HEK293 (cell line): ENCODE data around the gene PTK7.
A peak's percentile ranks its signal among the peaks of the same experiment; 100 is the strongest.

Experiments used
- BCL6B ChIP-seq: fragments of 450-650 bp; formaldehyde crosslinking; IDR thresholded peaks from 2 replicates; pipeline ENCODE4 v1.5.1; 2017; ENCODE audit warnings: missing biosample characterization, missing genetic modification characterization
- MZF1 ChIP-seq: fragments of 450-650 bp; formaldehyde crosslinking; IDR thresholded peaks from 2 replicates; pipeline ENCODE4 v1.5.1; 2017; ENCODE audit warnings: missing biosample characterization, missing genetic modification characterization, borderline replicate concordance
- SP2 ChIP-seq: fragments of 450-650 bp; formaldehyde crosslinking; IDR thresholded peaks from 2 replicates; pipeline ENCODE4 v1.5.1; 2016; ENCODE audit warnings: missing biosample characterization, missing genetic modification characterization
- ZNF112 ChIP-seq: fragments of 450-650 bp; formaldehyde crosslinking; IDR thresholded peaks from 2 replicates; pipeline ENCODE4 v1.5.0; 2017; ENCODE audit warnings: missing biosample characterization, missing genetic modification characterization
- ZNF133 ChIP-seq: fragments of 450-650 bp; formaldehyde crosslinking; IDR thresholded peaks from 2 replicates; pipeline ENCODE4 v1.5.1; 2016; ENCODE audit warnings: missing biosample characterization, missing genetic modification characterization
- ZNF169 ChIP-seq: fragments of 450-650 bp; formaldehyde crosslinking; IDR thresholded peaks from 2 replicates; pipeline ENCODE4 v1.5.1; 2016; ENCODE audit warnings: missing biosample characterization, missing genetic modification characterization
- ZNF211 ChIP-seq: fragments of 450-650 bp; formaldehyde crosslinking; IDR thresholded peaks from 2 replicates; pipeline ENCODE4 v1.5.1; 2016; ENCODE audit warnings: low read depth, missing biosample characterization, missing genetic modification characterization
- ZNF221 ChIP-seq: fragments of 450-650 bp; formaldehyde crosslinking; IDR thresholded peaks from 2 replicates; pipeline ENCODE4 v1.5.1; 2017; ENCODE audit warnings: missing biosample characterization, missing genetic modification characterization, borderline replicate concordance
- ZNF23 ChIP-seq: fragments of 450-650 bp; formaldehyde crosslinking; IDR thresholded peaks from 2 replicates; pipeline ENCODE4 v1.5.1; 2016; ENCODE audit warnings: missing biosample characterization, missing genetic modification characterization, borderline replicate concordance
- ZNF24 ChIP-seq: fragments of 450-650 bp; formaldehyde crosslinking; IDR thresholded peaks from 2 replicates; pipeline ENCODE4 v1.5.1; 2016; ENCODE audit warnings: missing biosample characterization, missing genetic modification characterization
- ZNF311 ChIP-seq: fragments of 450-650 bp; formaldehyde crosslinking; IDR thresholded peaks from 2 replicates; pipeline ENCODE4 v1.5.1; 2017; ENCODE audit warnings: missing biosample characterization, missing genetic modification characterization, borderline replicate concordance
- ZNF362 ChIP-seq: fragments of 450-650 bp; formaldehyde crosslinking; IDR thresholded peaks from 2 replicates; pipeline ENCODE4 v1.5.1; 2016; ENCODE audit warnings: missing biosample characterization, missing genetic modification characterization
- ZNF391 ChIP-seq: fragments of 450-650 bp; formaldehyde crosslinking; IDR thresholded peaks from 2 replicates; pipeline ENCODE4 v1.5.1; 2016; ENCODE audit warnings: low read depth, missing biosample characterization, missing genetic modification characterization, borderline replicate concordance
- ZNF423 ChIP-seq: fragments of 450-650 bp; formaldehyde crosslinking; IDR thresholded peaks from 2 replicates; pipeline ENCODE4 v1.5.1; 2016; ENCODE audit warnings: missing biosample characterization, missing genetic modification characterization
- ZNF473 ChIP-seq: fragments of 450-650 bp; formaldehyde crosslinking; IDR thresholded peaks from 2 replicates; pipeline ENCODE4 v1.5.1; 2017; ENCODE audit warnings: missing biosample characterization, missing genetic modification characterization
- ZNF510 ChIP-seq: fragments of 450-650 bp; formaldehyde crosslinking; IDR thresholded peaks from 2 replicates; pipeline ENCODE4 v1.5.1; 2018; ENCODE audit warnings: mild to moderate bottlenecking, missing genetic modification characterization, missing biosample characterization; ENCODE audit not compliant: insufficient replicate concordance
- ZNF521 ChIP-seq: fragments of 450-650 bp; formaldehyde crosslinking; IDR thresholded peaks from 2 replicates; pipeline ENCODE4 v1.5.1; 2017; ENCODE audit warnings: missing biosample characterization, mild to moderate bottlenecking, missing genetic modification characterization
- ZNF558 ChIP-seq: fragments of 450-650 bp; formaldehyde crosslinking; IDR thresholded peaks from 2 replicates; pipeline ENCODE4 v1.5.1; 2016; ENCODE audit warnings: missing biosample characterization, missing genetic modification characterization
- ZNF623 ChIP-seq: fragments of 450-650 bp; formaldehyde crosslinking; IDR thresholded peaks from 2 replicates; pipeline ENCODE4 v1.5.1; 2016; ENCODE audit warnings: missing biosample characterization, missing genetic modification characterization
- ZNF660 ChIP-seq: fragments of 450-650 bp; IDR thresholded peaks from 2 replicates; pipeline ENCODE4 v1.5.1; 2018; ENCODE audit warnings: missing biosample characterization, mild to moderate bottlenecking, missing genetic modification characterization
- ZNF843 ChIP-seq: fragments of 450-650 bp; formaldehyde crosslinking; IDR thresholded peaks from 2 replicates; pipeline ENCODE4 v1.5.1; 2016; ENCODE audit warnings: missing biosample characterization, missing genetic modification characterization
- ZSCAN30 ChIP-seq: fragments of 450-650 bp; IDR thresholded peaks from 2 replicates; pipeline ENCODE4 v1.5.1; 2018; ENCODE audit warnings: missing biosample characterization, mild to moderate bottlenecking, missing genetic modification characterization, moderate library complexity
- ZSCAN4 ChIP-seq: fragments of 450-650 bp; formaldehyde crosslinking; IDR thresholded peaks from 2 replicates; pipeline ENCODE4 v1.5.1; 2017; ENCODE audit warnings: missing biosample characterization, missing genetic modification characterization
- ZXDB ChIP-seq: fragments of 450-650 bp; formaldehyde crosslinking; IDR thresholded peaks from 2 replicates; pipeline ENCODE4 v1.5.1; 2016; ENCODE audit warnings: missing biosample characterization, missing genetic modification characterization
- TF ChIP-seq, protein P1 (sequence below): fragments of 450-650 bp; formaldehyde crosslinking; IDR thresholded peaks from 2 replicates; pipeline ENCODE4 v1.5.1; 2016; ENCODE audit warnings: missing biosample characterization, missing genetic modification characterization, borderline replicate concordance
- TF ChIP-seq, protein P2 (sequence below): fragments of 450-650 bp; formaldehyde crosslinking; conservative IDR thresholded peaks from 2 replicates; pipeline ENCODE4 v1.5.1; 2016; ENCODE audit warnings: low read depth, missing biosample characterization, missing genetic modification characterization
- TF ChIP-seq, protein P3 (sequence below): fragments of 450-650 bp; formaldehyde crosslinking; IDR thresholded peaks from 2 replicates; pipeline ENCODE4 v1.5.1; 2017; ENCODE audit warnings: missing biosample characterization, missing genetic modification characterization
- TF ChIP-seq, protein P4 (sequence below): fragments of 450-650 bp; formaldehyde crosslinking; IDR thresholded peaks from 2 replicates; pipeline ENCODE4 v1.5.1; 2016; ENCODE audit warnings: missing biosample characterization, missing genetic modification characterization

PTK7 gene

GRCh38 chr6:43180985-43181384 lies 104.9 kb downstream of the PTK7 start (continued):
- TF ChIP-seq ZNF362 (tag by site-specific recombination) (no peak), ZNF843 (no peak), SP2 (peak; percentile 30; the same call in 1 of the 2 replicates), ZNF23 (no peak), ZNF112 (tag by site-specific recombination) (no peak), ZNF24 (tag by site-specific recombination) (no peak), ZNF473 (tag by site-specific recombination) (no peak), ZNF211 (no peak), ZNF221 (tag by site-specific recombination) (no peak), ZXDB (no peak), ZNF558 (tag by site-specific recombination) (no peak), ZNF133 (tag by site-specific recombination) (no peak), ZNF521 (tag by site-specific recombination) (no peak), BCL6B (tag by site-specific recombination) (no peak), ZNF423 (no peak), ZNF510 (tag by site-specific recombination) (no peak), ZSCAN30 (tag by site-specific recombination) (no peak), ZNF311 (tag by site-specific recombination) (no peak), ZNF623 (tag by site-specific recombination) (no peak), MZF1 (tag by site-specific recombination) (no peak), ZNF391 (tag by site-specific recombination) (0 out of 2 replicates have a peak, but pooled peaks have one; percentile 42), ZNF660 (tag by site-specific recombination) (no peak), ZNF169 (tag by site-specific recombination) (no peak), ZSCAN4 (tag by site-specific recombination) (peak; percentile 84)
- TF ChIP-seq, protein P1, sequence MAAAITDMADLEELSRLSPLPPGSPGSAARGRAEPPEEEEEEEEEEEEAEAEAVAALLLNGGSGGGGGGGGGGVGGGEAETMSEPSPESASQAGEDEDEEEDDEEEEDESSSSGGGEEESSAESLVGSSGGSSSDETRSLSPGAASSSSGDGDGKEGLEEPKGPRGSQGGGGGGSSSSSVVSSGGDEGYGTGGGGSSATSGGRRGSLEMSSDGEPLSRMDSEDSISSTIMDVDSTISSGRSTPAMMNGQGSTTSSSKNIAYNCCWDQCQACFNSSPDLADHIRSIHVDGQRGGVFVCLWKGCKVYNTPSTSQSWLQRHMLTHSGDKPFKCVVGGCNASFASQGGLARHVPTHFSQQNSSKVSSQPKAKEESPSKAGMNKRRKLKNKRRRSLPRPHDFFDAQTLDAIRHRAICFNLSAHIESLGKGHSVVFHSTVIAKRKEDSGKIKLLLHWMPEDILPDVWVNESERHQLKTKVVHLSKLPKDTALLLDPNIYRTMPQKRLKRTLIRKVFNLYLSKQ (tag by site-specific recombination), result no peak
- TF ChIP-seq, protein P2, sequence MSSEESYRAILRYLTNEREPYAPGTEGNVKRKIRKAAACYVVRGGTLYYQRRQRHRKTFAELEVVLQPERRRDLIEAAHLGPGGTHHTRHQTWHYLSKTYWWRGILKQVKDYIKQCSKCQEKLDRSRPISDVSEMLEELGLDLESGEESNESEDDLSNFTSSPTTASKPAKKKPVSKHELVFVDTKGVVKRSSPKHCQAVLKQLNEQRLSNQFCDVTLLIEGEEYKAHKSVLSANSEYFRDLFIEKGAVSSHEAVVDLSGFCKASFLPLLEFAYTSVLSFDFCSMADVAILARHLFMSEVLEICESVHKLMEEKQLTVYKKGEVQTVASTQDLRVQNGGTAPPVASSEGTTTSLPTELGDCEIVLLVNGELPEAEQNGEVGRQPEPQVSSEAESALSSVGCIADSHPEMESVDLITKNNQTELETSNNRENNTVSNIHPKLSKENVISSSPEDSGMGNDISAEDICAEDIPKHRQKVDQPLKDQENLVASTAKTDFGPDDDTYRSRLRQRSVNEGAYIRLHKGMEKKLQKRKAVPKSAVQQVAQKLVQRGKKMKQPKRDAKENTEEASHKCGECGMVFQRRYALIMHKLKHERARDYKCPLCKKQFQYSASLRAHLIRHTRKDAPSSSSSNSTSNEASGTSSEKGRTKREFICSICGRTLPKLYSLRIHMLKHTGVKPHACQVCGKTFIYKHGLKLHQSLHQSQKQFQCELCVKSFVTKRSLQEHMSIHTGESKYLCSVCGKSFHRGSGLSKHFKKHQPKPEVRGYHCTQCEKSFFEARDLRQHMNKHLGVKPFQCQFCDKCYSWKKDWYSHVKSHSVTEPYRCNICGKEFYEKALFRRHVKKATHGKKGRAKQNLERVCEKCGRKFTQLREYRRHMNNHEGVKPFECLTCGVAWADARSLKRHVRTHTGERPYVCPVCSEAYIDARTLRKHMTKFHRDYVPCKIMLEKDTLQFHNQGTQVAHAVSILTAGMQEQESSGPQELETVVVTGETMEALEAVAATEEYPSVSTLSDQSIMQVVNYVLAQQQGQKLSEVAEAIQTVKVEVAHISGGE, result no peak
- TF ChIP-seq, protein P3, sequence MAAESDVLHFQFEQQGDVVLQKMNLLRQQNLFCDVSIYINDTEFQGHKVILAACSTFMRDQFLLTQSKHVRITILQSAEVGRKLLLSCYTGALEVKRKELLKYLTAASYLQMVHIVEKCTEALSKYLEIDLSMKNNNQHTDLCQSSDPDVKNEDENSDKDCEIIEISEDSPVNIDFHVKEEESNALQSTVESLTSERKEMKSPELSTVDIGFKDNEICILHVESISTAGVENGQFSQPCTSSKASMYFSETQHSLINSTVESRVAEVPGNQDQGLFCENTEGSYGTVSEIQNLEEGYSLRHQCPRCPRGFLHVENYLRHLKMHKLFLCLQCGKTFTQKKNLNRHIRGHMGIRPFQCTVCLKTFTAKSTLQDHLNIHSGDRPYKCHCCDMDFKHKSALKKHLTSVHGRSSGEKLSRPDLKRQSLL (tag by site-specific recombination), result no peak
- TF ChIP-seq, protein P4, sequence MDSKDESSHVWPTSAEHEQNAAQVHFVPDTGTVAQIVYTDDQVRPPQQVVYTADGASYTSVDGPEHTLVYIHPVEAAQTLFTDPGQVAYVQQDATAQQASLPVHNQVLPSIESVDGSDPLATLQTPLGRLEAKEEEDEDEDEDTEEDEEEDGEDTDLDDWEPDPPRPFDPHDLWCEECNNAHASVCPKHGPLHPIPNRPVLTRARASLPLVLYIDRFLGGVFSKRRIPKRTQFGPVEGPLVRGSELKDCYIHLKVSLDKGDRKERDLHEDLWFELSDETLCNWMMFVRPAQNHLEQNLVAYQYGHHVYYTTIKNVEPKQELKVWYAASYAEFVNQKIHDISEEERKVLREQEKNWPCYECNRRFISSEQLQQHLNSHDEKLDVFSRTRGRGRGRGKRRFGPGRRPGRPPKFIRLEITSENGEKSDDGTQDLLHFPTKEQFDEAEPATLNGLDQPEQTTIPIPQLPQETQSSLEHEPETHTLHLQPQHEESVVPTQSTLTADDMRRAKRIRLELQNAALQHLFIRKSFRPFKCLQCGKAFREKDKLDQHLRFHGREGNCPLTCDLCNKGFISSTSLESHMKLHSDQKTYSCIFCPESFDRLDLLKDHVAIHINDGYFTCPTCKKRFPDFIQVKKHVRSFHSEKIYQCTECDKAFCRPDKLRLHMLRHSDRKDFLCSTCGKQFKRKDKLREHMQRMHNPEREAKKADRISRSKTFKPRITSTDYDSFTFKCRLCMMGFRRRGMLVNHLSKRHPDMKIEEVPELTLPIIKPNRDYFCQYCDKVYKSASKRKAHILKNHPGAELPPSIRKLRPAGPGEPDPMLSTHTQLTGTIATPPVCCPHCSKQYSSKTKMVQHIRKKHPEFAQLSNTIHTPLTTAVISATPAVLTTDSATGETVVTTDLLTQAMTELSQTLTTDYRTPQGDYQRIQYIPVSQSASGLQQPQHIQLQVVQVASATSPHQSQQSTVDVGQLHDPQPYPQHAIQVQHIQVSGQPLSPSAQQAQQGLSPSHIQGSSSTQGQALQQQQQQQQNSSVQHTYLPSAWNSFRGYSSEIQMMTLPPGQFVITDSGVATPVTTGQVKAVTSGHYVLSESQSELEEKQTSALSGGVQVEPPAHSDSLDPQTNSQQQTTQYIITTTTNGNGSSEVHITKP, result peak; percentile 61; the same call in 1 of the 2 replicates
